ENCODE results near the gene SETD2.

Gene SETD2

DNA sequence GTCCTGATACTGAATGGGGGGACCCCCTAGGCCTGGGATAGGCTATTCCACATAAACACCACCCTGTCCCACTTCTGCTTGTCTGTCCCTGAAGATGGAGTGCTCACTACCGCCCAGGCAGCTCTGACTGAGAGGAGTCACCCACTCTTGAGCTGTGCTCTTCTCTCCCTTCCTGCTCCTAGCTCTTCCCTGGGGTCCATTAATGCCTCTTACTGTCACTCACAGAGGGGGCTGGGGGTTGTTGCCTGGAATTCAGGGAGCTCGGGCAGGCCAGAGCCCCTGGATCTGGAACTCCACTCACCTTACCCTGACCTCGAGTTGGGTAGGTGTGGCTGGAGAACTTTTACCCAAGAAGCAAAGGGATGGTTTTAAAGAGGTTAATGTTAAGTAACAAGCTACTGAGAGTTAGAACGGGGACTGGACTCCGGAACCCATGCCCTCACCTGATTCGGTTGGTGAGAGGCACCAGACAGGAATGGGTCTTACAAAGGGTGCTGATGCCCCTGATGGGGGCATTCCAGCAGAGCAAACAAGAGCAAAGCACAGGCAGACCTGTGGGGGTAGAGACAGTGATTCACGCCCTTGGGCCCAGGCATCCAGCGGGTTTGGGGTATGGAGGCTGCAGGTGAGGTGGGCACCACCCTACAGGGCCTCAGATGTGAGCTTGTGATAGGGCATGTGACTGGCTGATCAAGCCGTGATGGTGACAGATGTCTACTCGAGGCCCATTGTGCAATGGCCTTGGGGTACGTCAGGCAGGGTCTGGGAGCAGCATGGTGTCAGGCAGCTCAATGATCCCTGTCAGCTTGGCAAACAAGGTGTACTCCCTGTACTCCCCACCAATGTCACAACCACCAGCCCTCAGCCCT lies 179.1 kb downstream of the SETD2 start:
- no peak for DNase-seq (ENCODE audit: low spot score)

DNA sequence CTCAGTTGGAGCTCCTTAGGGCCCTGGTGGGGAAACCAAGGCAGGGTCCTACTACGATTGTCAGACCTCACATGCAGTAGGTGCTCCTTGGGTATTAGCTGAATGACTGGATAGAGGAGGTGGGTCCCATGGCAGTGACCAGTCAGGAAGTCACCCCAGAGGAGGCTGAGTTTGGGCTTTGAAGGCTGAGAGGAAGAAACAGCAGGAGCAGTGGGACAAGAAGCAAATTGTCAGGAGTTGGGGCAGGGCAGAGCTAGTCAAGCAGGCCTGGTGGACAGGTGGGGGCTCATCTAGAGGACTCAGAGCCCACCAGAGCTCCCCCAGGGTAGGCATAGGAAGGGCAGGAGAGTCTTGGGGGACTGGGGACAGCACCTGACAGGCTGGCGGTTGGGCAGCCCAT lies 181.4 kb downstream of the SETD2 start:
- DNase-seq (ENCODE audit: low spot score): no peak

DNA sequence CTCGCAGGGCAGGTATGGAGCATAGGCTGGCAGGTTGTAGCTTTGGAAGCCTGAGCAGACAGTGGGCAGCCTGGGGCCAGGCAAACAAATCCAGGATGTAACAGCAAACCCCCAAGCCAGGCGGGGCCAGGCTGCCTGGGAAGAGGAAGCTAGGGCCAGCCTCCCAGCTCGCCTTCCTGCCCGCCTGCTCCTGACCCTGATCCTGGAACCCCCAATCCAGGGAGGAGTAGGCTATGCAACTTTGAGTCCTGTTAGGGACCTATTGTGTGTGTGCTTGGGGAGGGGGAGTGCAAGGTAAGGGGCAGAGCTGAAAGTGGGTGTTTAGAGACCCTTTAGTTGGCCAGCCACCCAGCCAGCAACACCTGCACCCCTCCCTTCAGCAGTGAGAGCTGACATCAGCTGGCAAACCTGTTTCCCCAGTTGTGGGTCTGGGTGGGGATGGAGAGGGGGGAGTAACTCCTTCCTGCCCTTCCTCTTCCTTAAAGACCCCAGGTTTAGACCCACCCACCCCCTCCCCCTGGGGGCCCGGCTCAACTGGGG lies 181.9 kb downstream of the SETD2 start:
- no peak for DNase-seq (ENCODE audit: low spot score)

DNA sequence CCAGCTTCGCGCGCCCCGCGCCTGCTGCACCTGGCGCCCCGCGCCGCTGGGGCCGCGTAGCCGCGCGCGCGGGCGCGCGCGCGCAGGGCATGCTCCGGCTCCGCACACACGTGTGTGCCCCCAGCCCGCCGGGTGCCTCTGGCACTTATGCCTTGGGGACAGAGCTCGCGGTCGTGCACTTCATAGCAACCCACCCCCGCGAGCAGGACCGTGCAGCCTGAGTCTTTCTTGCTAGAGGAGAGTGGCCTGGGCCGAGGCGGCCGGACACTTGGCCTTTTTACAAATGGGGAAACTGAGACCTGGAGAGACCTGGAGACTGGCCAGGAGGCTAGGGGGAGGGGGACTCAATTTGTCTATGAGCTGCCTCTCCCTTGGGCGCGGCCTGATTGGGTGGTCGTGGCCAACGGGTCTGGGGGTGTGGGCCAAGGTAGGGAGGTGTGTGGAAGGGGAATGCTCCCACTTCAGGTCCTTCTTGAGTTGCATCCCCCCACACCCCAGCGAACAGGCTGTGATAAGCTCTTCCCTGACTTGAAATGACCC lies 183.9 kb downstream of the SETD2 start:
- DNase-seq (ENCODE audit: low spot score): no peak

- peak; percentile 95 for DNase-seq (ENCODE audit: low spot score)
Observed at GRCh38 chr3:46978985-46979944, 184.6 kb downstream of the SETD2 start, which contains the start of gene NBEAL2. Gene NBEAL2, plus strand, starts transcription at chr3:46979666. Its CDS starts 196 bp downstream, at chr3:46979862.

- no peak for DNase-seq (ENCODE audit: low spot score)
Observed at GRCh38 chr3:46978381-46978780, 185.5 kb downstream of the SETD2 start.

DNA sequence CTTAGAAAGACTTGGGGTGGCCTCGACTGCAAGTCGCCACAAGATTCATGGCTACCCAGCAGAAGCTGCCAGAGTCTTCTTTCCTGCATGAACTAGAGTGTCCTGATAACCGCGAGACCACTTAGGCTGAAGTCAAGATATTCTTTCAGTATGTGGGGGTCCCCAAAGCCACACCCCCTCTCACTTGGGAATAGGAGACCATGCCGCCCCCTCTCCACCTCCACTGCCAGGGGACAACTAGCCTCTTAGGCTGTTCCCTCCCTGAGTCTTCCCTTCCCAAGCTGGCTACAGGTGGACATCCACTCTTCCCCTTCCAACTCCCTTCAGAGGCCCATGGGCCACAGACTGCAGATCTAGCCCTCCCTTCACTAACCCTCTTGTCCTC lies 186.1 kb downstream of the SETD2 start:
- no peak for DNase-seq (ENCODE audit: low spot score)

- peak; percentile 97 for DNase-seq (ENCODE audit: low spot score)
Observed at GRCh38 chr3:46976326-46977190, 187.4 kb downstream of the SETD2 start, which contains the start of gene CCDC12. Gene CCDC12, minus strand, starts transcription at chr3:46976745. Its CDS starts 13 bp downstream, at chr3:46976732.

GRCh38 chr3:46974421-46975171 lies 189.3 kb downstream of the SETD2 start:
- DNase-seq (ENCODE audit: low spot score): no peak

DNA sequence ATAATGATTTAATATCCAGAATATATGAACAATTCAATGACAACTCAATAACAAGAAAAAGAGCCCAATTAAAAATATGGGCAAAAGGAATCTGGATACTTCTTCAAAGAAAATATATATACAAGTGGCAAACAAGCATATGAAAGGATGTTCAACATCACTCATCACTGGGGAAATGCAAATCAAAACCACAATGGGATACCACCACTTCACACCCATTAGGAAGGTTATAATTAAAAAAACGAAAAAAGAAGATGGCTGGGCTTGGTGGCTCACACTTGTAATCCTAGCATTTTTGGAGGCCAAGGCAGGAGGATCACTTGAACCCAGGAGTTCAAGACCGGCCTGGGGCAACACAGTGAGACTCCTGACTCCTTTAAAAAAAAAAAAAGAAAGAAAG lies 191.5 kb downstream of the SETD2 start:
- peak; percentile 41 for DNase-seq (ENCODE audit: low spot score)

- DNase-seq (ENCODE audit: low spot score): no peak
Observed at GRCh38 chr3:46971742-46972141, 192.2 kb downstream of the SETD2 start.

- no peak for DNase-seq (ENCODE audit: low spot score)
Observed at GRCh38 chr3:46971151-46971550, 192.8 kb downstream of the SETD2 start.

DNA sequence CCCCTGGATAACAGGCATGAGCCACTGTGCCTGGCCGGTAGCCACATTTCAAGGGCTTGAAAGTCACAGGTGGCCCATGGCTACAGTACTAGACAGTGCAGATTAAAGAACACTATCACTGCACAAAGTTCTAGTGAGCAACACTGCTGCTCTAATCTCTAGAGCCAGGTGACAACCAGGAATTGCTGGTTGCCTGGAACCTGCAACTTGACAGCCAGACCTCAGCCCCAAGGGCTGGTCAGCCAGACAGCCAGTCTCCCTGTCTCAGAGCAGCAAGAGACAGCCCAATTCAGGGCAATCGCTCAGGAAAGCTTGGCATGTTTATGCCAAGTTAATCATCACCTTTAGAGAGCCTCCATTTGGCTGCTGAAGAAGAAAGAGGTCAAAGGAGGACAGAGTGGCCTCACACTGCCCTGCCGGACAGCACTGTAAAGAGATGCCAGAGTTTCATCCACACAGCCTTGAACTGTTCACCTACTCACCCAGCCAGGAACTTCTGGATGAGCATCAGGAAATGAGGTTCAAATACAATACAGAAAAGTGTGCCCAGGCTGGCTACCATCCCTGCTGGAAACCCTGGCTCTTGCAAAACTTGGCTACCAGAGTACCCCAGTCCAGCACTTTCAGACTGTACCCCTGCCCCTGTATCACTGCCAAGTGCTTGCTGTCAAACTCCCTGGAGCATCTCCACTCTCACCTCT lies 193.4 kb downstream of the SETD2 start:
- no peak for DNase-seq (ENCODE audit: low spot score)

GRCh38 chr3:46968783-46969428 lies 195.0 kb downstream of the SETD2 start:
- no peak for DNase-seq (ENCODE audit: low spot score)

DNA sequence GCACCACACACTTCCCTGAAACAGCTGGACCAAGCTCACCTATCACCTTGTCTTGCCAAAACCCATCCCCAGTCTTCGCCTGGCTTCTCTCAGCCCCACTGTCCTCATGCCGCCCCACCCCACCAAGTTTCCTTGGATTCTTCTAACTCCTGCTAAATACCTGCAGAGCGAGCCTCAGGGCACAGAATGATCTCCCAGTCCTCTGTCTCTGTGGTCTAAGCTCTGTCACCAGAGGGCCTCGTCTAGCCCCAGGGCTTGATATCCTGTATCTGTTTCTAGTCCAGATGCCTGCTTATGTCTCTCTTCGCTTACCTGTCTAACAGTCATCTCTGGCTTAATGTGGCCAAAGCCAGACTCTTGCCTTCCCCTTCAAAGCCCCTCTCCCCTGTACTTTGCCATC lies 197.1 kb downstream of the SETD2 start:
- no peak for DNase-seq (ENCODE audit: low spot score)
